ENCODE data around the gene THBS1.
A peak's percentile ranks its signal among the peaks of the same experiment; 100 is the strongest.

Gene THBS1

GRCh38 chr15:39602143-39602542, 21.3 kb downstream of the THBS1 start:
- no peak overlapping the region for H3K27ac Mint-ChIP-seq
- H3K4me3 Mint-ChIP-seq, result no peak overlapping the region
- peaks cover 1% of the 10 kb centered on the region for H3K36me3 Mint-ChIP-seq
- H3K9me3 Mint-ChIP-seq, result no peaks in the 10 kb centered on the region
- no peaks in the 10 kb centered on the region for H3K4me1 Mint-ChIP-seq
- no peak for ATAC-seq
- H3K27me3 Mint-ChIP-seq, result peaks cover 9% of the 10 kb centered on the region

GRCh38 chr15:39605146-39605545, 24.3 kb downstream of the THBS1 start:
- H3K36me3 Mint-ChIP-seq, result peaks cover 5% of the 10 kb centered on the region
- H3K27me3 Mint-ChIP-seq, result peaks cover 15% of the 10 kb centered on the region
- peaks cover 4% of the 10 kb centered on the region for H3K9me3 Mint-ChIP-seq
- no peak overlapping the region for H3K4me3 Mint-ChIP-seq
- no peaks in the 10 kb centered on the region for H3K4me1 Mint-ChIP-seq
- no peak for ATAC-seq
- H3K27ac Mint-ChIP-seq, result no peak overlapping the region

- peaks cover 15% of the 10 kb centered on the region for H3K36me3 Mint-ChIP-seq
- no peak overlapping the region for H3K4me3 Mint-ChIP-seq
- no peaks in the 10 kb centered on the region for H3K4me1 Mint-ChIP-seq
- no peak for ATAC-seq
- no peak overlapping the region for H3K27ac Mint-ChIP-seq
- peaks cover 21% of the 10 kb centered on the region for H3K27me3 Mint-ChIP-seq
- H3K9me3 Mint-ChIP-seq, result peaks cover 16% of the 10 kb centered on the region
Observed at GRCh38 chr15:39608185-39609139, 27.6 kb downstream of the THBS1 start.

GRCh38 chr15:39609166-39609916, 28.5 kb downstream of the THBS1 start:
- peaks cover 16% of the 10 kb centered on the region for H3K9me3 Mint-ChIP-seq
- no peak for ATAC-seq
- H3K27ac Mint-ChIP-seq, result no peak overlapping the region
- no peaks in the 10 kb centered on the region for H3K4me1 Mint-ChIP-seq
- peaks cover 21% of the 10 kb centered on the region for H3K27me3 Mint-ChIP-seq
- H3K36me3 Mint-ChIP-seq, result peaks cover 15% of the 10 kb centered on the region
- no peak overlapping the region for H3K4me3 Mint-ChIP-seq

- Mint-ChIP-seq H3K27me3 (peaks cover 21% of the 10 kb centered on the region), H3K27ac (no peak overlapping the region), H3K36me3 (peaks cover 15% of the 10 kb centered on the region), H3K9me3 (peaks cover 16% of the 10 kb centered on the region), H3K4me1 (no peaks in the 10 kb centered on the region), H3K4me3 (no peak overlapping the region)
- ATAC-seq, result no peak
Observed at GRCh38 chr15:39610665-39611064, 29.8 kb downstream of the THBS1 start.

GRCh38 chr15:39613271-39613670, 32.4 kb downstream of the THBS1 start:
- no peaks in the 10 kb centered on the region for H3K4me1 Mint-ChIP-seq
- peaks cover 10% of the 10 kb centered on the region for H3K36me3 Mint-ChIP-seq
- H3K27me3 Mint-ChIP-seq, result peaks cover 6% of the 10 kb centered on the region
- peaks cover 16% of the 10 kb centered on the region for H3K9me3 Mint-ChIP-seq
- no peak for ATAC-seq
- H3K4me3 Mint-ChIP-seq, result no peak overlapping the region
- no peak overlapping the region for H3K27ac Mint-ChIP-seq

GRCh38 chr15:39613861-39614260, 33.0 kb downstream of the THBS1 start:
- Mint-ChIP-seq H3K9me3 (peaks cover 12% of the 10 kb centered on the region), H3K4me1 (no peaks in the 10 kb centered on the region), H3K36me3 (peaks cover 10% of the 10 kb centered on the region), H3K27me3 (peaks cover 6% of the 10 kb centered on the region), H3K4me3 (no peak overlapping the region), H3K27ac (no peak overlapping the region)
- ATAC-seq, result no peak

- no peak overlapping the region for H3K4me3 Mint-ChIP-seq
- no peaks in the 10 kb centered on the region for H3K4me1 Mint-ChIP-seq
- ATAC-seq, result no peak
- peaks cover 3% of the 10 kb centered on the region for H3K27me3 Mint-ChIP-seq
- no peak overlapping the region for H3K27ac Mint-ChIP-seq
- no peaks in the 10 kb centered on the region for H3K36me3 Mint-ChIP-seq
- peaks cover 4% of the 10 kb centered on the region for H3K9me3 Mint-ChIP-seq
Observed at GRCh38 chr15:39616731-39617455, 36.0 kb downstream of the THBS1 start.

GRCh38 chr15:39618063-39618823, 37.4 kb downstream of the THBS1 start:
- no peak overlapping the region for H3K27ac Mint-ChIP-seq
- H3K27me3 Mint-ChIP-seq, result peaks cover 16% of the 10 kb centered on the region
- H3K4me1 Mint-ChIP-seq, result no peaks in the 10 kb centered on the region
- H3K36me3 Mint-ChIP-seq, result no peaks in the 10 kb centered on the region
- no peaks in the 10 kb centered on the region for H3K9me3 Mint-ChIP-seq
- no peak overlapping the region for H3K4me3 Mint-ChIP-seq
- ATAC-seq, result no peak

GRCh38 chr15:39621210-39621609, 40.3 kb downstream of the THBS1 start:
- peaks cover 32% of the 10 kb centered on the region for H3K27me3 Mint-ChIP-seq
- no peak overlapping the region for H3K4me3 Mint-ChIP-seq
- H3K27ac Mint-ChIP-seq, result no peak overlapping the region
- no peaks in the 10 kb centered on the region for H3K36me3 Mint-ChIP-seq
- no peaks in the 10 kb centered on the region for H3K9me3 Mint-ChIP-seq
- no peak for ATAC-seq
- peaks cover 12% of the 10 kb centered on the region for H3K4me1 Mint-ChIP-seq

- Mint-ChIP-seq H3K9me3 (no peaks in the 10 kb centered on the region), H3K27ac (no peak overlapping the region), H3K27me3 (peaks cover 32% of the 10 kb centered on the region), H3K4me1 (peaks cover 12% of the 10 kb centered on the region), H3K36me3 (no peaks in the 10 kb centered on the region), H3K4me3 (no peak overlapping the region)
- no peak for ATAC-seq
Observed at GRCh38 chr15:39621976-39622375, 41.1 kb downstream of the THBS1 start.

- ATAC-seq, result no peak
- H3K27ac Mint-ChIP-seq, result no peak overlapping the region
- no peaks in the 10 kb centered on the region for H3K9me3 Mint-ChIP-seq
- H3K4me3 Mint-ChIP-seq, result no peak overlapping the region
- H3K27me3 Mint-ChIP-seq, result peaks cover 32% of the 10 kb centered on the region
- H3K4me1 Mint-ChIP-seq, result peaks cover 12% of the 10 kb centered on the region
- no peaks in the 10 kb centered on the region for H3K36me3 Mint-ChIP-seq
Observed at GRCh38 chr15:39622660-39623516, 42.0 kb downstream of the THBS1 start.

GRCh38 chr15:39623529-39623931, 42.7 kb downstream of the THBS1 start:
- Mint-ChIP-seq H3K4me3 (no peak overlapping the region), H3K27ac (peak overlapping the region; percentile 65), H3K36me3 (no peaks in the 10 kb centered on the region), H3K4me1 (peaks cover 12% of the 10 kb centered on the region), H3K27me3 (peaks cover 32% of the 10 kb centered on the region), H3K9me3 (no peaks in the 10 kb centered on the region)
- ATAC-seq, result peak; percentile 89

GRCh38 chr15:39624806-39625205, 43.9 kb downstream of the THBS1 start:
- Mint-ChIP-seq H3K4me3 (no peak overlapping the region), H3K36me3 (no peaks in the 10 kb centered on the region), H3K27me3 (peaks cover 32% of the 10 kb centered on the region), H3K9me3 (no peaks in the 10 kb centered on the region), H3K27ac (peak overlapping the region; percentile 65), H3K4me1 (peaks cover 19% of the 10 kb centered on the region)
- ATAC-seq, result peak; percentile 63
